Adrenal gland (tissue), 5 donors: ENCODE measurements around the gene PAX5.

Source experiments
- CTCF ChIP-seq, 6 experiments: fragments of 450-650 bp in 4 of 6; fragments of 200-600 bp in 2 of 6; sonication (generic) in 1 of 6; IDR thresholded peaks; 1 replicate in 5 of 6; 2 replicates in 1 of 6; pipeline versions ENCODE4 v1.5.1 to v1.8.0; 2016 to 2021; ENCODE audit warnings: antibody characterized with exemption in 6 of 6, mild to moderate bottlenecking in 2 of 6, moderate library complexity in 1 of 6
- POLR2A ChIP-seq, 2 donors: fragments of 450-650 bp; IDR thresholded peaks; one replicate each; pipeline ENCODE4 v1.6.1; 2017; ENCODE audit warnings: antibody characterized with exemption in 2 of 2, mild to moderate bottlenecking in 2 of 2, moderate library complexity in 1 of 2
- donor health status: DM: no; HTN: no; CAD: no.

GRCh38 chr9:36939655-36940499 lies 94.2 kb downstream of the PAX5 start:
- TF ChIP-seq CTCF (IDR thresholded peaks at IDR 0.05) (no peak), POLR2A (IDR thresholded peaks at IDR 0.05) (no peak)
